ENCODE data around the gene SPAG17. TPM values are rescaled to one million over a fixed set of nuclear protein-coding genes. Genes with fewer than 3 reads are reported as not detected.
A peak's percentile ranks its signal among the peaks of the same experiment; 100 is the strongest.

Gene SPAG17
- total RNA-seq, 1 donor = 0.09 TPM

GRCh38 chr1:118155106-118155505 lies 29.9 kb downstream of the SPAG17 start:
- no peak for TF ChIP-seq CTCF (IDR thresholded peaks at IDR 0.05; ENCODE audit: insufficient read depth, low read length)
- no peak overlapping the region for H3K4me3 ChIP-seq (ENCODE audit: low read depth, low read length)
- DNase-seq (ENCODE audit: low read depth) = no peak

- peak; percentile 26 for TF ChIP-seq CTCF (IDR thresholded peaks at IDR 0.05; ENCODE audit: insufficient read depth, low read length)
- no peak for DNase-seq (ENCODE audit: low read depth)
- H3K4me3 ChIP-seq (ENCODE audit: low read depth, low read length) = no peak overlapping the region
These were observed 30.8 kb downstream of the SPAG17 start for GRCh38 chr1:118154220-118154619.

GRCh38 chr1:118151312-118151937 lies 33.6 kb downstream of the SPAG17 start:
- peak; percentile 82 for DNase-seq (ENCODE audit: low read depth)
- peak; percentile 75 for TF ChIP-seq CTCF (IDR thresholded peaks at IDR 0.05; ENCODE audit: insufficient read depth, low read length)

GRCh38 chr1:118149799-118150198 lies 35.2 kb downstream of the SPAG17 start:
- DNase-seq (ENCODE audit: low read depth) = no peak
- no peak overlapping the region for H3K4me3 ChIP-seq (ENCODE audit: low read depth, low read length)
- no peak for TF ChIP-seq CTCF (IDR thresholded peaks at IDR 0.05; ENCODE audit: insufficient read depth, low read length)

More at GRCh38 chr1:118151312-118151937, 33.6 kb downstream of the SPAG17 start:
- H3K4me3 ChIP-seq (ENCODE audit: low read depth, low read length) = no peak overlapping the region

GRCh38 chr1:118148034-118148433 lies 37.0 kb downstream of the SPAG17 start:
- H3K4me3 ChIP-seq (ENCODE audit: low read depth, low read length) = no peak overlapping the region

GRCh38 chr1:118147522-118147921 lies 37.5 kb downstream of the SPAG17 start:
- TF ChIP-seq CTCF (IDR thresholded peaks at IDR 0.05; ENCODE audit: insufficient read depth, low read length) = no peak
- H3K4me3 ChIP-seq (ENCODE audit: low read depth, low read length) = no peak overlapping the region
- peak; percentile 60 for DNase-seq (ENCODE audit: low read depth)

More at GRCh38 chr1:118148034-118148433, 37.0 kb downstream of the SPAG17 start:
- no peak for TF ChIP-seq CTCF (IDR thresholded peaks at IDR 0.05; ENCODE audit: insufficient read depth, low read length)
- no peak for DNase-seq (ENCODE audit: low read depth)

- DNase-seq (ENCODE audit: low read depth) = peak; percentile 15
- H3K4me3 ChIP-seq (ENCODE audit: low read depth, low read length) = no peak overlapping the region
- no peak for TF ChIP-seq CTCF (IDR thresholded peaks at IDR 0.05; ENCODE audit: insufficient read depth, low read length)
These were observed 39.3 kb downstream of the SPAG17 start for GRCh38 chr1:118145721-118146120.
